ENCODE data around the gene MPHOSPH10. TPM values are rescaled to one million over a fixed set of nuclear protein-coding genes. Genes with fewer than 3 reads are reported as not detected.
"Not testable (repeated sequence)": the region's sequence is repeated elsewhere in the genome, so short reads cannot be mapped to it uniquely, and the experiment has no call there.

Gene MPHOSPH10
- polyA plus RNA-seq, 1 donor: 27.3 TPM

DNA sequence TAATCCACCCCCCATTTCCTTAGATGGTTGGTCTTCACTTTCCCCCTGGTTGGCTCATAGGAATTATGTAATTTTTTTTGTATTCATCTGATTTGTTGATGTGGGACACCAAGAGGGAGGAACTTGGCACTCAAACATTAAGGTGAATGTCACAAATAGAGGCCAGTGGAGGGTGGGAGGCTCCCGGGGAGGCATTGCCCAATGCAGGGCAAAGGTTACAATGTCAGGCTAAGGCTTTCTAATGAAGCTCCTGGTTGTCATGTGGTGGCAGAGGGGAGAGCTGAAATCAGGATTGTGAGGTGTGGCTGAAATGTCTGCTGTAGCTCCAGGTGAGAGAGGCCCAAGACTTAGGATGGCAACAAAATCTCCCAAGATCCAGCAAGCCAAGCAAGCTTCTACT is 42.7 kb downstream of the MPHOSPH10 start:
- no peak for DNase-seq

DNA sequence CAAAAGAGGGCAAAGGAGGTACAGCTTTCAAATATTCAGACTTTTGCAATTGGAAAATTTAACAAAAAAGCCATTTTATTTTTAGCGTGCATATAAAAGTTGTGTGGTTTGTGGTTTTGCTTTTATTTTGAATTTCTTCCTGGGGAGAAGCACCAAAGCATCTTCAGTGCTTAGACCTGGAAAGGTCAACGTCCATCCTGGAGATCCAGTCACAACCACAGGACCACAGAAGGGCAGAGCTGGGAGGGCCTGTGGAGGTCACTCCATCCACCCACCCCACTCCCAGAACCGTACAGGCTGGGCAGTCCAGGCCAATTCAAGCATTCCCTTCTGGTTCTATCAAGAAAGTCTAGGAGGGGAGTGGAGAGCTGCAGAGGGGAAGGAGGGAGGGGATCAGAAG is 43.8 kb downstream of the MPHOSPH10 start:
- no peak for DNase-seq

DNA sequence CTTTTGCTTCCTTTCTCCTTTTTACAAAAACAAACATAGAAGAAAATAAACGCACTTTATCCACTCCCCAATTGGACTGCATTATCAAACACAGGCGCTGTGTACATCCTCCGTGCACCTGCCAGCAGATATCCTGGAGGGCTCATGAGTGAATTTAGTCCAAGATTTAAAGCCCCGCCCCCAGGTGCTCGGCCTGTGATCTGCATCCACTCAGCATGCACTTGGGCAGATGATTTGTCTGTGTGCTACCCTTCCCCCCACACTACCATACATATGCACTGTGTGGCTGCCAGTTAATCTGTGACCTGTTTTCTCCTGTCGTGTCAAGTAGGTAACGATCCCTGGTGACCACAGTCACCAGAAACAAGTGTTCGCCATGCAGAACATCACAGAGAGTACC is 48.4 kb downstream of the MPHOSPH10 start:
- DNase-seq: not testable (repeated sequence)

DNA sequence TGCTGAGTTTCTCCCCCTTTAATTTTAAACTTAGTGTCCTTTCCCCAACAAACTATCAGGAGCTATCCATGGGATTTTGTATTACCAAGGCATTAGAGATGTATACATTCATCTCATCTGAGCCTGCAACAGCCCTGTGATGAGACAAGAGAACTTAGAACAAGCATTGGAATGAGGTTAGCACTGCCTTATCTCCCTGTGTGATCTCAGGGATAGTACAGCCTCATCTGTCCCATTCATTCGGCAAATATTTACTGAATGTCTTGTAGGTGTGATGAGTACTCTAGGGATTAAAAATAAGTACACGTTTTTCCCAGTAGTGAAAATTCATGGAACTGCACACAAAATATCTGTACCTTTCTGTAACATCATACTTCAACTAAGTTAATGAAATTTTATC is 50.9 kb downstream of the MPHOSPH10 start:
- no peak for DNase-seq

DNA sequence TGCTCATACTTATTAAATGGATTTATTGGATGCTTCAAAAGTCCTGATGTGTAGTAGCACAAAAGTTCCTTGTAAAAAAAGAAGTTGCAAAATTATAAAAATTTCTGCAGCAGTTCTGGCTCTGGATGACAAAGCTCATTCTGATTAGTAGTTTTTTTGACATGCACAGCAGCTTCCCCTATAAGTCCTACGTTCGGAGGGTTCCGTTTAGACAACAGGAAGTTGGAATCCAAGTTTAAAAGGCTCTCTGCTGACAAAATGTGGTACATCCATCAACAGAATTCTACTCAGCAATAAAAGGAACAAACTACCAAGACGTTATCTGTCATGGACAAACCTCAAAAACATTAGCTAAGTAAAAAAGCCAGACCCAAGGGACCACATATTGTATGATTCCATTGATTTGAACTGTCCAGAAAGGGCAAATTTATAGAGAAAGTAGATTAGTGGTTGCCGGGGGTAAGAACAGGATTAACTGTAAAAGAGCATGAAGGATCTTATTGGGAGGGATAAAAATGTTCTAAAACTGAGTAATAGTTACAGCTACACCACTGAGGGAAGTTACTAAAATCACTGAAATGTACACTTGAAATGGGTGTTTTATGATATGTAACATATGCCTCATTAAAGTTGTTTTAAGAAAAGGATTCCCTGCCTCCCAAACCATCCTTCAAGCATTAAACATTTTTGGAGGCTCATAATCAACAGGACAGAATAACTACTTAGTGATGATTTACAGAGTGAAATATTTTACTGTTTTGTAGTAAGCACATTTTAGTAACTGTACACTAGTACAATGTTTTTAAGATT is 53.1 kb downstream of the MPHOSPH10 start:
- not testable (repeated sequence) for DNase-seq

DNA sequence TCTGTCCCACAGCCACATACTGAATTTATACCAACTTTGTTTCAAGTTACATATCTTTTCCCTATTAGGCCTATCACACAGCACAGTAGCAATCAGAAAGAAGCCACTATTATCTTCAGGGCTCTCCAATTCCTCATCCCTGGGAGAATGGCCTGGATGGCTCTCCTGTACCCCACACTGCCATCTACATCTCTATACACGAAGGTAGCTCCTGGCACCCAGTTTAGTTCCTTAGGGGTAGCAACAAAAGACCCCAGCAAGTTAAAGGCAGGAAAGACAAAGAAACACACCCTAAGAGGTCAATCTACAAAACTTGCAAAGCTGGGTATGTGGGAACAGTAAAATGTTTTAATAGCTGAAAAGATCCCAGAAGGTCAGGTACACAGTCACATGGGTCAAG is 56.5 kb downstream of the MPHOSPH10 start:
- DNase-seq: no peak

DNA sequence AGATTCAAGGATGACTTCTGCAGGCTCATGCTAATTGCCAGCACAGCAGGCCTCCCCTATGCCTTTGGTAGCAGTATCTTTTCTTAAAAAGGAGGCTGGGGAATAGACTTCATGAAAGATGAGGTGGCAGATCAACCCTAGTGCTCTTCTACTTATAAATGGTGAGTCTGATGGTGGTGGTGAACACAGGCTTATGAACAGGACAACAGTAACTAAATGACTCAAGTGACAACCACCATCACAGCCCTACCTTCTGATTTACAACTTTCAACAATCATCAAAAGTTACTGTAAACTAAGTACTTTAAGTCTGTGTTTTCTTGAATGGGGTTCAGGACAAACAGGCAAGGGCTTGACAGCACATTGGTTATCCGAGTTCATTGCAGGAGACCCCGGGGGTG is 57.2 kb downstream of the MPHOSPH10 start:
- DNase-seq: no peak

DNA sequence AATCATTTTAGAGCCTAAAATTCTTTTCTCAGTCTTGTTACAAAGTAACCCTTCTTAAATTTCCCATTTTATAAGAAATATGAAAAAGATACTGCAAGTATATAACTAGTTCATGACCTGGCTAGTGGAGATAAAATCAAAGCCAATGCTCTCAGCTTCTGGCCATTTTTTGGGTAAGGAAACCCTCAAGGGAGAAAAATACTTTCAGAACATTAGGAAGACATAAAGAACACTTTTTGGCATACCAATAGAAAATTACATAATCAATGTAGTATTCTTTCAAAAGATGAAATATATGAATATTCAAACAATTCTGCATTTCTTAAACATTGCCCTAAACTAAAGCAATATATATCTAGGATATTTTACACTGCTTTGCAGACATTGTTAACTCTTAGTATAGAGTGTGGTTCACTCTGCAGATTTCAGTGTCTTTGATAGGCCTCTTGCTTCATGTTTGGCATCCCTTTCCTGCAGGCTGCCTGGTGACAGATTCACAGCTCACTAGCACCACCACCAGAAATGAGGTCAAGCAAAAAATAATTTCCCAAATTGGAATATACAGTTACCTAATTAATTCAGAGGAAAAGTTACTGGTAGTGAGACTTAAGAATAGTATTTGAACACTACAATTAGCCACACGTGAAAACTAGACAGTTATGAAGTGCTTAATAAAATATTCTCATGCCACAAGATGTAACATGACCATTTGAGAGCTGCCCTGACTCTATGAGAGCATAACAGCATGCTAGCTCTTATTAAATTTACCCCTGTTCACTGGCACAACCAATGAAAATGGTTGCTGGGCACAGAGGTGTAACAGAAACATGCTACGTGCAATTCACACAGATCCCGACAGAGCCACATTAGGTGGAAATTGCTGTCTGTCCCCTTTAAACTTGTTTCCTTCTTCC is 60.5 kb downstream of the MPHOSPH10 start:
- peak; percentile 40 for DNase-seq

DNA sequence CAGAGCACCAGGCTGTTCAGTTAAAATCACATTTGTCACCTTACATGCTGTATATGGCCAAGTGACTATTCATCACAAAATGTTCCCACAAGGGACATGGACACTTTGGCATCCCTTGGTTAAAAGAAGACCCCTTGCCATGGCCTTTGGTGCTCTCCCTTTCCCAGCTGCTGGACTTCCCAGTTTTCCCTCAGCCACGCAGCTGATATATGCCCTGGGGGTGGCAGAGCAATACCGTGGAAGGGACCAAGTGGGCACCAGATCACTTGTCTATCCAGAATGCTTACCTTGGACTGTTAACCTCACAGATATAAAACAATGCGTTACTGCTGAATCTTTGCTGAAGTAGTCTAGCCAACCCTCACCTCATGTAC is 61.1 kb downstream of the MPHOSPH10 start:
- DNase-seq: no peak

Other genes with a start within 250 kb of the MPHOSPH10 start
- gene VAX2, start 230.1 kb upstream of the MPHOSPH10 start, polyA plus RNA-seq (ENCODE audit: insufficient read length): 5.2 TPM
- 1.3 TPM for gene ATP6V1B1, start 194.7 kb upstream of the MPHOSPH10 start, polyA plus RNA-seq (ENCODE audit: insufficient read length)
- 1.5 TPM for gene ANKRD53, start 152.0 kb upstream of the MPHOSPH10 start, polyA plus RNA-seq (ENCODE audit: insufficient read length)
- 40.2 TPM for gene TEX261, start 135.8 kb upstream of the MPHOSPH10 start, polyA plus RNA-seq (ENCODE audit: insufficient read length)
- gene NAGK, start 62.0 kb upstream of the MPHOSPH10 start, polyA plus RNA-seq (ENCODE audit: insufficient read length): 81.5 TPM
- gene MCEE, start 405 bp upstream of the MPHOSPH10 start, polyA plus RNA-seq (ENCODE audit: insufficient read length): 22.1 TPM
- 3.5 TPM for gene PAIP2B, start 96.5 kb downstream of the MPHOSPH10 start, polyA plus RNA-seq (ENCODE audit: insufficient read length)
- 84.3 TPM for gene ZNF638, start 201.1 kb downstream of the MPHOSPH10 start, polyA plus RNA-seq (ENCODE audit: insufficient read length)